ENCODE results near the gene ADAMTS14.

Gene ADAMTS14

GRCh38 chr10:70774810-70775678, 102.7 kb downstream of the ADAMTS14 start:
- no peak for DNase-seq

GRCh38 chr10:70775679-70776454, 103.6 kb downstream of the ADAMTS14 start:
- DNase-seq, result no peak

- DNase-seq, result no peak
Measured at GRCh38 chr10:70776455-70777005, 104.2 kb downstream of the ADAMTS14 start.

- no peak for DNase-seq
Measured at GRCh38 chr10:70777063-70777875, 105.0 kb downstream of the ADAMTS14 start.

GRCh38 chr10:70778267-70778924, 106.1 kb downstream of the ADAMTS14 start:
- DNase-seq, result no peak

GRCh38 chr10:70779088-70779487, 106.8 kb downstream of the ADAMTS14 start:
- no peak for DNase-seq

- peak in 1 of 2 donors; percentile 39 for DNase-seq
Measured at GRCh38 chr10:70779511-70780369, 107.4 kb downstream of the ADAMTS14 start.

- DNase-seq, result no peak
Measured at GRCh38 chr10:70780370-70780760, 108.1 kb downstream of the ADAMTS14 start.

- no peak for DNase-seq
Measured at GRCh38 chr10:70780772-70781171, 108.5 kb downstream of the ADAMTS14 start.

- DNase-seq, result no peak
Measured at GRCh38 chr10:70781461-70782051, 109.2 kb downstream of the ADAMTS14 start.

GRCh38 chr10:70782086-70782745, 109.9 kb downstream of the ADAMTS14 start:
- DNase-seq, result no peak

GRCh38 chr10:70782746-70783680, 110.7 kb downstream of the ADAMTS14 start:
- DNase-seq, result no peak

- no peak for DNase-seq
Measured at GRCh38 chr10:70784016-70784415, 111.7 kb downstream of the ADAMTS14 start.

- DNase-seq, result no peak
Measured at GRCh38 chr10:70784471-70784870, 112.2 kb downstream of the ADAMTS14 start.

GRCh38 chr10:70785190-70785589, 112.9 kb downstream of the ADAMTS14 start, which contains the start of gene TBATA:
TSS of gene TBATA (minus strand) at chr10:70785377. CDS start at chr10:70783379, 1,998 bp downstream.
- peak in 1 of 2 donors; percentile 5 for DNase-seq

GRCh38 chr10:70786799-70787415, 114.6 kb downstream of the ADAMTS14 start:
- no peak for DNase-seq

- no peak for DNase-seq
Measured at GRCh38 chr10:70791386-70792039, 119.2 kb downstream of the ADAMTS14 start.

- no peak for DNase-seq
Measured at GRCh38 chr10:70795613-70796012, 123.3 kb downstream of the ADAMTS14 start.
